ENCODE results near the gene LUC7L2. TPM values are rescaled to one million over a fixed set of nuclear protein-coding genes. Genes with fewer than 3 reads are reported as not detected.
"Not testable (repeated sequence)": the region's sequence is repeated elsewhere in the genome, so short reads cannot be mapped to it uniquely, and the experiment has no call there.

The LUC7L2 gene
- total RNA-seq, 1 experiment from 2014 or later, result 111 TPM

- no peak overlapping the region for H3K4me2 ChIP-seq
- BruUV-seq (replicated peaks), result no TSS peak
- no peaks in the 10 kb centered on the region for H3K9me2 ChIP-seq (ENCODE audit: insufficient read depth)
- no peaks in the 10 kb centered on the region for H3K36me3 ChIP-seq (ENCODE audit: low read depth)
- ChIA-PET POLR2A (ENCODE audit: unreplicated experiment) (interaction anchor here (0.6 kb wide), 1 partner anchor 353 kb away, joined by 8 read pairs; no protein-coding TSS in a partner anchor), CTCF (no interaction called here)
- H3K4me1 ChIP-seq (replicated peaks; ENCODE audit: insufficient read depth), result no peaks in the 10 kb centered on the region
- H3K27ac ChIP-seq, result no peak overlapping the region
- peaks cover 3% of the 10 kb centered on the region; the same call in 1 of the 2 replicates for H3K79me2 ChIP-seq (ENCODE audit: low read depth)
- no peak overlapping the region for H3K4me3 ChIP-seq
- peaks cover 4% of the 10 kb centered on the region for H4K20me1 ChIP-seq (ENCODE audit: insufficient read depth)
- peak in 1 of 2 experiments; percentile 43 for DNase-seq
- no peaks in the 10 kb centered on the region for H3K27me3 ChIP-seq (ENCODE audit: insufficient read depth, low read depth)
- TF ChIP-seq CTCF (conservative IDR thresholded peaks at IDR 0.05), result peak; percentile 54
- no peak for TF ChIP-seq EZH2 (IDR thresholded peaks at IDR 0.05; ENCODE audit: low read depth)
- H3F3A ChIP-seq (ENCODE audit: insufficient read depth, low read depth), result no peaks in the 10 kb centered on the region; the same call in 1 of the 2 replicates
- H2AFZ ChIP-seq, result no peak overlapping the region
- intact Hi-C loops (cut with micrococcal nuclease; ENCODE audit: unreplicated experiment), result no loop called here
- H3K9me3 ChIP-seq (ENCODE audit: insufficient read depth, low read depth), result no peaks in the 10 kb centered on the region
Measured at GRCh38 chr7:139321071-139321745, 38.5 kb upstream of the LUC7L2 start.

- H3K4me3 ChIP-seq; H3K9me2 ChIP-seq (ENCODE audit: insufficient read depth); DNase-seq; H3K4me2 ChIP-seq; H3K9me3 ChIP-seq (ENCODE audit: insufficient read depth, low read depth); H3K27me3 ChIP-seq (ENCODE audit: insufficient read depth, low read depth); H4K20me1 ChIP-seq (ENCODE audit: insufficient read depth); H3K4me1 ChIP-seq (replicated peaks; ENCODE audit: insufficient read depth); CTCF ChIA-PET; H2AFZ ChIP-seq; H3K27ac ChIP-seq; BruUV-seq (replicated peaks); H3K36me3 ChIP-seq (ENCODE audit: low read depth); POLR2A ChIA-PET (ENCODE audit: unreplicated experiment); H3K79me2 ChIP-seq (ENCODE audit: low read depth); H3F3A ChIP-seq (ENCODE audit: insufficient read depth, low read depth); intact Hi-C loops (cut with micrococcal nuclease; ENCODE audit: unreplicated experiment): not testable (repeated sequence)
Measured at GRCh38 chr7:139324709-139325108, 35.0 kb upstream of the LUC7L2 start.

- BruUV-seq (replicated peaks), result no TSS peak
- H2AFZ ChIP-seq, result no peak overlapping the region
- intact Hi-C loops (cut with micrococcal nuclease; ENCODE audit: unreplicated experiment), result no loop called here
- H3K36me3 ChIP-seq (ENCODE audit: low read depth), result no peaks in the 10 kb centered on the region
- H3F3A ChIP-seq (ENCODE audit: insufficient read depth, low read depth), result 0 out of 2 replicates have a peak, but pooled peaks cover 5% of the 10 kb centered on the region
- ChIA-PET CTCF (no interaction called here), POLR2A (ENCODE audit: unreplicated experiment) (no interaction called here)
- H3K27me3 ChIP-seq (ENCODE audit: insufficient read depth, low read depth), result no peaks in the 10 kb centered on the region
- no peaks in the 10 kb centered on the region for H3K9me2 ChIP-seq (ENCODE audit: insufficient read depth)
- no peaks in the 10 kb centered on the region for H3K4me1 ChIP-seq (replicated peaks; ENCODE audit: insufficient read depth)
- H3K27ac ChIP-seq, result no peak overlapping the region
- no peaks in the 10 kb centered on the region for H3K9me3 ChIP-seq (ENCODE audit: insufficient read depth, low read depth)
- H3K79me2 ChIP-seq (ENCODE audit: low read depth), result peaks cover 3% of the 10 kb centered on the region; the same call in 1 of the 2 replicates
- TF ChIP-seq EZH2 (IDR thresholded peaks at IDR 0.05; ENCODE audit: low read depth) (no peak), CTCF (conservative IDR thresholded peaks at IDR 0.05) (no peak)
- H4K20me1 ChIP-seq (ENCODE audit: insufficient read depth), result no peaks in the 10 kb centered on the region
- no peak overlapping the region for H3K4me3 ChIP-seq
- H3K4me2 ChIP-seq, result no peak overlapping the region
- DNase-seq, result peak in 1 of 2 experiments; percentile 36
Measured at GRCh38 chr7:139328375-139328774, 31.3 kb upstream of the LUC7L2 start.

GRCh38 chr7:139329119-139329518 lies 30.6 kb upstream of the LUC7L2 start:
- Histone ChIP-seq H4K20me1 (ENCODE audit: insufficient read depth) (no peaks in the 10 kb centered on the region), H3K4me2 (no peak overlapping the region), H3K79me2 (ENCODE audit: low read depth) (no peaks in the 10 kb centered on the region), H3K36me3 (ENCODE audit: low read depth) (no peaks in the 10 kb centered on the region), H2AFZ (no peak overlapping the region), H3K27me3 (ENCODE audit: insufficient read depth, low read depth) (no peaks in the 10 kb centered on the region), H3F3A (ENCODE audit: insufficient read depth, low read depth) (0 out of 2 replicates have a peak, but pooled peaks cover 5% of the 10 kb centered on the region), H3K9me2 (ENCODE audit: insufficient read depth) (no peaks in the 10 kb centered on the region), H3K4me1 (replicated peaks; ENCODE audit: insufficient read depth) (no peaks in the 10 kb centered on the region), H3K9me3 (ENCODE audit: insufficient read depth, low read depth) (no peaks in the 10 kb centered on the region), H3K27ac (no peak overlapping the region), H3K4me3 (no peak overlapping the region)
- ChIA-PET CTCF (no interaction called here), POLR2A (ENCODE audit: unreplicated experiment) (no interaction called here)
- DNase-seq, result no peak
- intact Hi-C loops (cut with micrococcal nuclease; ENCODE audit: unreplicated experiment), result no loop called here
- TF ChIP-seq CTCF (conservative IDR thresholded peaks at IDR 0.05) (no peak), EZH2 (IDR thresholded peaks at IDR 0.05; ENCODE audit: low read depth) (no peak)
- BruUV-seq (replicated peaks), result no TSS peak
